Hepatocyte (in vitro differentiated cells): ENCODE data around the gene CBX3. TPM values are rescaled to one million over a fixed set of nuclear protein-coding genes. Genes with fewer than 3 reads are reported as not detected.
A peak's percentile ranks its signal among the peaks of the same experiment; 100 is the strongest.

Experiments used
- DNase-seq: peaks from one replicate; pipeline ENCODE4 v3.0.0-alpha.2; 2016; ENCODE audit warnings: low spot score
- H2AFZ ChIP-seq: fragments of 200-600 bp; sonication (generic); 2 replicates; pipeline ENCODE4 v1.6.0; 2016; ENCODE audit warnings: antibody characterized with exemption, mild to moderate bottlenecking
- H3K27ac ChIP-seq: fragments of 200-600 bp; sonication (generic); 2 replicates; pipeline ENCODE4 v1.5.1; 2016; ENCODE audit warnings: mild to moderate bottlenecking
- H3K27me3 ChIP-seq: fragments of 200-600 bp; sonication (generic); 2 replicates; pipeline ENCODE4 v1.6.1; 2016
- H3K36me3 ChIP-seq: fragments of 200-600 bp; sonication (generic); replicated peaks from 2 replicates; pipeline ENCODE4 v1.5.1; 2016; ENCODE audit warnings: low read depth; ENCODE audit not compliant: insufficient read depth
- H3K4me1 ChIP-seq: fragments of 200-600 bp; sonication (generic); 2 replicates; pipeline ENCODE4 v1.5.1; 2016; ENCODE audit warnings: mild to moderate bottlenecking, moderate library complexity; ENCODE audit not compliant: insufficient read depth
- H3K4me2 ChIP-seq: fragments of 200-600 bp; sonication (generic); 2 replicates; pipeline ENCODE4 v1.6.0; 2016
- H3K4me3 ChIP-seq: fragments of 200-600 bp; sonication (generic); 2 replicates; pipeline ENCODE4 v1.5.1; 2016; ENCODE audit warnings: mild to moderate bottlenecking
- H3K79me2 ChIP-seq: fragments of 200-600 bp; sonication (generic); 2 replicates; pipeline ENCODE4 v1.6.0; 2017; ENCODE audit warnings: mild to moderate bottlenecking
- H3K9me2 ChIP-seq: fragments of 200-600 bp; sonication (generic); replicated peaks from 2 replicates; pipeline ENCODE4 v1.6.0; 2017; ENCODE audit warnings: mild to moderate bottlenecking; ENCODE audit not compliant: insufficient read depth
- H3K9me3 ChIP-seq: fragments of 200-600 bp; sonication (generic); 2 replicates; pipeline ENCODE4 v1.5.1; 2016; ENCODE audit warnings: low read depth, mild to moderate bottlenecking
- H4K20me1 ChIP-seq: fragments of 200-600 bp; sonication (generic); 2 replicates; pipeline ENCODE4 v1.6.0; 2016; ENCODE audit warnings: mild to moderate bottlenecking; ENCODE audit not compliant: insufficient read depth, poor library complexity, severe bottlenecking
- CTCF ChIP-seq: fragments of 200-600 bp; sonication (generic); IDR thresholded peaks from 2 replicates; pipeline ENCODE4 v1.5.1; 2016; ENCODE audit warnings: antibody characterized with exemption, mild to moderate bottlenecking; ENCODE audit not compliant: poor library complexity
- EZH2 ChIP-seq: fragments of 200-600 bp; sonication (generic); IDR thresholded peaks from 2 replicates; pipeline ENCODE4 v1.6.1; 2016; ENCODE audit warnings: antibody characterized with exemption, mild to moderate bottlenecking, borderline replicate concordance
- EZH2phosphoT487 ChIP-seq: fragments of 200-600 bp; sonication (generic); IDR thresholded peaks from one replicate; pipeline ENCODE4 v1.6.1; 2018; ENCODE audit warnings: antibody characterized with exemption, mild to moderate bottlenecking, low read depth, moderate library complexity; ENCODE audit not compliant: unreplicated experiment, severe bottlenecking
- WGBS: methylation state at CpG from one replicate; pipeline ENCODE4 v1.1.6; 2016; ENCODE audit warnings: low lambda C conversion rate; ENCODE audit errors: missing lambda C conversion rate; 5-methylcytosine and 5-hydroxymethylcytosine counted together
- polyA plus RNA-seq: library from polyadenylated mRNA; unstranded; fragments of >200 nt; fragmentation: Nextera tagmentation; extraction: Ambion mirVana; gene quantifications from 2 replicates; pipeline ENCODE4 v1.2.1, GENCODE V29; 2016
- total RNA-seq: library from RNA; depleted of rRNA; stranded (reverse); fragments of >200 nt; gene quantifications from 2 replicates; pipeline ENCODE4 v1.2.3, GENCODE V29; 2014

The CBX3 gene
- total and polyA plus RNA-seq, 2 experiments from 2014 or later: 120 to 165 TPM

GRCh38 chr7:26202019-26202990, 760 bp downstream of the CBX3 start:
- Histone ChIP-seq H3K27ac (peak overlapping the region; percentile 98), H2AFZ (peak overlapping the region; percentile 81), H3K4me2 (peak overlapping the region; percentile 78), H3K4me1 (peaks cover 23% of the 10 kb centered on the region), H3K79me2 (peaks cover 89% of the 10 kb centered on the region), H3K27me3 (no peaks in the 10 kb centered on the region), H3K9me3 (no peaks in the 10 kb centered on the region), H4K20me1 (peaks cover 72% of the 10 kb centered on the region), H3K9me2 (no peaks in the 10 kb centered on the region), H3K36me3 (peaks cover 10% of the 10 kb centered on the region), H3K4me3 (peak overlapping the region; percentile 86)
- peak; percentile 79 for DNase-seq
- TF ChIP-seq EZH2phosphoT487 (no peak), EZH2 (no peak), CTCF (no peak)
- under 1% methylated on average over 52 of the region's 68 CpGs for WGBS

- Histone ChIP-seq H3K4me3 (peak overlapping the region; percentile 86), H2AFZ (no peak overlapping the region), H3K36me3 (peaks cover 10% of the 10 kb centered on the region), H3K27ac (no peak overlapping the region), H3K79me2 (peaks cover 89% of the 10 kb centered on the region), H3K4me2 (peak overlapping the region; percentile 78), H3K4me1 (peaks cover 22% of the 10 kb centered on the region), H3K27me3 (no peaks in the 10 kb centered on the region), H3K9me2 (no peaks in the 10 kb centered on the region), H4K20me1 (peaks cover 65% of the 10 kb centered on the region), H3K9me3 (no peaks in the 10 kb centered on the region)
- no peak for TF ChIP-seq CTCF
- no peak for TF ChIP-seq EZH2phosphoT487
- TF ChIP-seq EZH2: no peak
- no peak for DNase-seq
- WGBS: 2% methylated on average over 2 of the region's 2 CpGs
These were observed 1.5 kb downstream of the CBX3 start for GRCh38 chr7:26203016-26203415.

- peaks cover 13% of the 10 kb centered on the region for H3K36me3 ChIP-seq
- H3K27me3 ChIP-seq: no peaks in the 10 kb centered on the region
- no peak overlapping the region for H3K27ac ChIP-seq
- no peak overlapping the region for H3K4me3 ChIP-seq
- H3K4me2 ChIP-seq: no peak overlapping the region
- H3K9me3 ChIP-seq: no peaks in the 10 kb centered on the region
- H3K4me1 ChIP-seq: peaks cover 22% of the 10 kb centered on the region
- H4K20me1 ChIP-seq: peaks cover 44% of the 10 kb centered on the region
- 86% methylated on average over 5 of the region's 5 CpGs for WGBS
- no peak overlapping the region for H2AFZ ChIP-seq
- peaks cover 59% of the 10 kb centered on the region for H3K79me2 ChIP-seq
- no peak for DNase-seq
- TF ChIP-seq EZH2: no peak
- no peak for TF ChIP-seq EZH2phosphoT487
- no peaks in the 10 kb centered on the region for H3K9me2 ChIP-seq
These were observed 6.5 kb downstream of the CBX3 start for GRCh38 chr7:26208040-26208439.
